Activated CD4-positive, alpha-beta T cell treated with anti-CD3 and anti-CD28 coated beads, Interleukin-2, amount 10 ng/mL, durations not matched to agents 24 days and 14 days (primary cell): ENCODE measurements around the gene TAF4B. TPM values are rescaled to one million over a fixed set of nuclear protein-coding genes. Genes with fewer than 3 reads are reported as not detected.
"Not testable (repeated sequence)": the region's sequence is repeated elsewhere in the genome, so short reads cannot be mapped to it uniquely, and the experiment has no call there.

Experiments
- DNase-seq: peaks from one replicate; pipeline ENCODE4 v3.0.0; 2022
- H3K27ac Mint-ChIP-seq: one replicate; pipeline ENCODE4 v1.8.0; 2022; ENCODE audit warnings: mild to moderate bottlenecking, mixed read lengths
- H3K27me3 Mint-ChIP-seq: one replicate; pipeline ENCODE4 v1.8.0; 2022; ENCODE audit warnings: mixed read lengths
- H3K36me3 Mint-ChIP-seq: one replicate; pipeline ENCODE4 v1.8.0; 2022; ENCODE audit warnings: low read depth, mild to moderate bottlenecking, mixed read lengths
- H3K4me1 Mint-ChIP-seq: one replicate; pipeline ENCODE4 v1.8.0; 2021; ENCODE audit warnings: mixed read lengths
- H3K4me3 Mint-ChIP-seq: one replicate; pipeline ENCODE4 v1.8.0; 2022; ENCODE audit warnings: mild to moderate bottlenecking, moderate library complexity, mixed read lengths
- H3K9me3 Mint-ChIP-seq: one replicate; pipeline ENCODE4 v1.8.0; 2021; ENCODE audit warnings: mixed read lengths
- intact Hi-C: fragments of 100-400 bp; cut with micrococcal nuclease; formaldehyde crosslinking; loops from one replicate; pipeline ENCODE4 v1.15.1; 2023
- total RNA-seq: library from RNA; stranded (reverse); gene quantifications from 2 replicates; pipeline ENCODE4 v1.2.3, GENCODE V29; 2022

TAF4B gene
- total RNA-seq, 1 donor from 2014 or later: 17.5 TPM

DNA sequence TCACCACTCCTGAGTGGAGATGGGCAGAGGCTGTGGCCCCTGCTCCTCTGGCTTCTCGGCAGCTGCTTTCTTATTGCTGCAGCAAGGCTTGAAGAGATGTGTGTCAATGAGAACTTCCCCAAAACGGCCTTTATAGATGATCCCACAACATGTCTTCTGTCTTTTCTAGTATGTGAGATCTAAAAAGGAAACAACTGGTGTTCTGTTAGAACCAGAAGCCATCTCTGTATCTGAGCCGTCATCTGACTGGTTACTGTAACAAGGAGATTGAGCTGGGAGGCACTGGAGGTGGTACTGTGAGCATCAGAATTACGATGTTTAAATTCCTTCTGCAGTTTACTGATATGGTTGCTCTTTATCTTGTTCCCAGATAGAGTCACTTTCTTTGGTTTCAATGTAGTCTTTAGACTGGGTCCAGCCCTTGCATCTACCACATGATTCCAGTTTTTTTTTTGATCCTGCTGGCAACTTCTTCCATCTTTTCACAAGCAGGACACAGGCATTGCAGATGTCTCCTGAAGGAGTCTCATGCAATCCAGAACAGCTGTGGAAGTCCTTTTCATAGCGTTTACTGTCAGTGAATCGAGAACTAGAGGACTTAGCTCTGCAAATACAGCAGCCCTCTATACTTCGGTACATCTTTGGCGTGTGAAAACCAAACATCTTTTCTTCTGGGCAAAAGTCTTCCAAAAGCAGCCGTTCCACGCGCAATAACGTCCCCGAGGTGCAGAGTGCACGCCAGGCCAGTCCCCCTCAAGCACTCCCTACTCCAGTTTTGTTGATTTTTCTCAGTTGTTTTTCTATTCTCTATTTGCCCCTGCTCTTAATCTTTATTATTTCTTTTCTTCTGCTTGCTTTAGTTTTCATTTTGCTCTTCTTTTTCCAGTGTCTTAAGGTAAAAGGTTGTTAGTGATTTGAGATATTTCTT is 29.7 kb downstream of the TAF4B start:
- Mint-ChIP-seq H3K27ac (no peak overlapping the region), H3K9me3 (no peaks in the 10 kb centered on the region)

DNA sequence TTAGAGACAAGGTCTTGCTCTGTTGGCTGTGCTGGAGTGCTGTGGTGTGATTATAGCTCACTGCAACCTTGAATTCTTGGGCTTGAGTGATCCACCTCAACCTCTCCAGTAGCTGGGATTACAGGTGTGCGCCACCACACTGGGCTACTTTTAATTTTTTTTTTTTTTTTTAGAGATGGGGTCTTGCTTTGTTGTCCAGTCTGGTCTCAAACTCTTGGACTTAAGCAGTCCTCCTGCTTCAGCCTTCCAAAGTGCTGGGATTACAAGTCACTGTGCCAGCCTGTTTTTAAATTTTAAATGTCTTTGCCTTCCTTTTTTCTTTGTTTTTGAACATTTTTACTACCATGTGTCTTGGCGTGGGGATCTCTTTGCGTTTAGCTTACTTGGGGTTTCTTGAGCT is 32.5 kb downstream of the TAF4B start:
- H3K27me3 Mint-ChIP-seq: no peaks in the 10 kb centered on the region
- H3K9me3 Mint-ChIP-seq: no peaks in the 10 kb centered on the region
- H3K36me3 Mint-ChIP-seq: peaks cover 7% of the 10 kb centered on the region
- no peak overlapping the region for H3K27ac Mint-ChIP-seq
- peaks cover 10% of the 10 kb centered on the region for H3K4me1 Mint-ChIP-seq
- no peak overlapping the region for H3K4me3 Mint-ChIP-seq
- no peak for DNase-seq
- intact Hi-C loops: no loop called here

More for the DNA sequence above, 29.7 kb downstream of the TAF4B start:
- no peak overlapping the region for H3K4me3 Mint-ChIP-seq
- no peaks in the 10 kb centered on the region for H3K27me3 Mint-ChIP-seq
- H3K36me3 Mint-ChIP-seq: peaks cover 7% of the 10 kb centered on the region
- intact Hi-C loops: no loop called here
- H3K4me1 Mint-ChIP-seq: peaks cover 12% of the 10 kb centered on the region
- no peak for DNase-seq

DNA sequence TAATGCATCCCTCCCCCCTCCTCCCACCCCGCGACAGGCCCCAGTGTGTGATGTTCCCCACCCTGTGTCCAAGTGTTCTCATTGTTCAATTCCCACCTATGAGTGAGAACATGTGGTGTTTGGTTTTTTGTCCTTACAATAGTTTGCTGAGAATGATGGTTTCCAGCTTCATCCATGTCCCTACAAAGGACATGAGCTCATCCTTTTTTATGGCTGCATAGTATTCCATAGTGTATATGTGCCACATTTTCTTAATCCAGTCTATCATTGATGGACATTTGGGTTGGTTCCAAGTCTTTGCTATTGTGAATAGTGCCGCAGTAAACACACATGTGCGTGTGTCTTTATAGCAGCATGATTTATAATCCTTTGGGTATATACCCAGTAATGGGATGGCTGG is 33.2 kb downstream of the TAF4B start:
- peaks cover 10% of the 10 kb centered on the region for H3K4me1 Mint-ChIP-seq
- H3K4me3 Mint-ChIP-seq, H3K36me3 Mint-ChIP-seq, H3K27ac Mint-ChIP-seq, DNase-seq, H3K9me3 Mint-ChIP-seq, intact Hi-C loops, H3K27me3 Mint-ChIP-seq: not testable (repeated sequence)

DNA sequence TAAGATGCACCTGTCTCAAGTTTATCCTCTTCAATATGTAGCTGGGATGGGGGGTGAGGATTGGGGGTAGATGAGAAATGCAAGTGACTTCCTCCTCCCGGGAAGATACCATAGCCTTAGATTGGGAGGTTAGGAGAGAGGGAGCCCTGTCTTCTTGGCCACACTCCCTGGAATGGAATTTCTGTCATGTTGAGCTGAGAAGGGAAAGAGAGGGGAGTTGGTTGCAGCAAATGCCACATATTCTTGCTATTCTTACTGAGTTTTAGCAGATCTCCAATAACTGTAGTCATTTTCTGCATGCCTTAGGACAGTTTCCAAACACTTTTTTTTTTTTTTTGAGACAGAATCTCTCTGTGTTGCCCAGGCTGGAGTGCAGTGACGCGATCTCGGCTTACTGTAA is 35.9 kb downstream of the TAF4B start:
- Mint-ChIP-seq H3K9me3 (no peaks in the 10 kb centered on the region), H3K27me3 (no peaks in the 10 kb centered on the region), H3K36me3 (peaks cover 7% of the 10 kb centered on the region), H3K4me3 (no peak overlapping the region), H3K27ac (no peak overlapping the region), H3K4me1 (peaks cover 1% of the 10 kb centered on the region)
- no peak for DNase-seq
- intact Hi-C loops: no loop called here

DNA sequence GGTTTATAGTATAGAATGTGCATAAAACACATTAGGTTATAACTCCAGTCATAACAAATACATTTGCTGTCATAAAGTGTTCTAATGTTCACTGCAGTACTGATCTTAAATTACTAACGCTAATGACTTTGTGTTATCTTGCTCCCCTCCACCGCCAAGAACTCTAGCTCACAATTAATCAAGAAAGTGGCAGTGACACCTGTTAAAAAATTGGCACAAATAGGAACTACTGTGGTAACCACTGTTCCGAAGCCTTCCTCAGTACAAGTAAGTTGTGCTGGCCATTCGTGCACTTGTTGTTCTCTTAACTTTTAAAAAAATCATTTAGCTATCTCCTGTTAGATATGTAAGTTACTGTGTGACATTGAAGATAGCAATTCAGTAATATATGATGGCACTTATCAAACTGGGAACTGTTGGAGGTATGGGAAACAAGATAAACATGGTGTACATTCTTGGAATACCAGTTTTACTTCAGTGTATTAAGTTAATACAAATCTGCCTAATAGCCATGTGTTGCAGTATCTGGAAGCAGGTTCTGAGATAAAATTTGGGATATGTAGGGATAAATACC is 41.2 kb downstream of the TAF4B start:
- Mint-ChIP-seq H3K9me3 (no peaks in the 10 kb centered on the region), H3K27ac (no peak overlapping the region), H3K4me3 (no peak overlapping the region), H3K27me3 (no peaks in the 10 kb centered on the region), H3K4me1 (no peaks in the 10 kb centered on the region), H3K36me3 (peaks cover 26% of the 10 kb centered on the region)
- intact Hi-C loops: loop anchor here (5.0 kb wide), 1 partner anchor 40 kb away; the partner anchor contains the start of gene TAF4B
- no peak for DNase-seq

DNA sequence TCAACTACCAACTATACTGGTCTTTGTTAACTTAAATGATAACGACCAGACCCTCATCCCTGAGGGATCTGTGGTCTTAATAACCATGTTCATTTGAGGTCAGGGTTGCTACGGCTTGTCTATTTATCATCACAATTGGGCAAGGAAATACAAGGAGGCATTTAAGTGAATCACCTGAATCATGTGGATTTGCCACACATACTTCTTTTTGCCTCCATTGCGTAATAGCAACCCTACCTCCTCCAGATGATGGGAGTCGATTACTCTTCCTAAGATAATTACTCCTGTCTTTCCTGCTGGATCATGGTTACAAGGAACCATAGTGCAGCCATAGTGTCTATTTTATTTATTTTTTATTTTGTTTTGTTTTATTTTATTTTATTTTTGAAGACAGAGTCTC is 42.2 kb downstream of the TAF4B start:
- Mint-ChIP-seq H3K4me3 (no peak overlapping the region), H3K9me3 (no peaks in the 10 kb centered on the region), H3K27me3 (no peaks in the 10 kb centered on the region), H3K36me3 (peaks cover 27% of the 10 kb centered on the region), H3K27ac (no peak overlapping the region), H3K4me1 (no peaks in the 10 kb centered on the region)
- no peak for DNase-seq
- intact Hi-C loops: loop anchor here (5.0 kb wide), 1 partner anchor 41 kb away; the partner anchor contains the start of gene TAF4B

DNA sequence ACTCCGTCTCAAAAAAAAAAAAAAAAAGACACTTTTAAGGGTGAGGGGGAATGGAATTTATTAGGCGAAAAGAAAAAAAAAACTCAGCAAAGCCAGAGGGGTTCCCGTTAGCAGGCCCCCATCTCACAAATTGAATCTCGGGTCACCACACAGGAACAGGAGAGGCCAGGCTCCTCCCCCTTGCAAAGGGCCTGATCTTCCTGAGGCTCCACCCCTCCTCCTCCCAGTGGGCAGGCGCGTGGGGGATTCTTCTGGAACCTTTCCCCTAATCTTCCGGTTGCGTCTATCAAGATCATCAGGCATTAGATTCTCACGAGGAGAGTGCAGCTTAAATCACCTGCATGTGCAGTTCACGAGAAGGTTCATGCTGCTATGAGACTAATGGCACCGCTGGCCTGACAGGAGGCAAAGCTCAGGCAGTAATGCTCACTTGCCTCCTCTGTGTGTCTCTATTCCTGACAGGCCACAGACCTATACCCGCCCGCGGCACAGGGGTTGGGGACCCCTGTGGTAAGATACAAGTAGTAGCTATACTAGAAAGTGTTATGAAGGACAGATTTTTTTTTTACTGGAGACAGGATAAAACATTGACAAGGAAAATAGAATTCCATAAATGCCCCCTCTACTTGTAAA is 45.8 kb downstream of the TAF4B start:
- intact Hi-C loops: no loop called here
- Mint-ChIP-seq H3K27me3 (no peaks in the 10 kb centered on the region), H3K9me3 (no peaks in the 10 kb centered on the region), H3K4me3 (no peak overlapping the region), H3K27ac (no peak overlapping the region), H3K4me1 (no peaks in the 10 kb centered on the region), H3K36me3 (peaks cover 31% of the 10 kb centered on the region)
- DNase-seq: no peak

DNA sequence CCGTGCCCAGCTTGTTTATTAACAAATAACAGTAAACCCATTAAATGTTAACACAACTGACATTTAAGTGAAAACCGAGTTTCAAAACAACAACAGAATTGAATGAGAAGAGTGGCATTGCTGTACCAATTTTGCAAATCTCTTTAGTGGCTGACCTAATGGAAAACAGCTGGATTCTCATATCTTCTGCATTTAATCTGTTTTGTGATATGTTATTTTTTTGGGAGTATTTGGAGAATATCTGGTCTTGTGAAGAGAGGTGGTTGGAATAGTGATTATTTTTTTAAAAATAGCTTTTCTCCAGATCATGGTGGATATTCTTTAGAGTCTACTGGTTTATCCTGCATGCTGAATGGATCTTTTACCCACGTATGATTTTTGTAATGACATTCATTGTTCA is 51.1 kb downstream of the TAF4B start:
- Mint-ChIP-seq H3K27ac (no peak overlapping the region), H3K4me1 (no peaks in the 10 kb centered on the region), H3K4me3 (no peak overlapping the region), H3K27me3 (no peaks in the 10 kb centered on the region), H3K9me3 (no peaks in the 10 kb centered on the region), H3K36me3 (peaks cover 30% of the 10 kb centered on the region)
- intact Hi-C loops: no loop called here
- DNase-seq: no peak

DNA sequence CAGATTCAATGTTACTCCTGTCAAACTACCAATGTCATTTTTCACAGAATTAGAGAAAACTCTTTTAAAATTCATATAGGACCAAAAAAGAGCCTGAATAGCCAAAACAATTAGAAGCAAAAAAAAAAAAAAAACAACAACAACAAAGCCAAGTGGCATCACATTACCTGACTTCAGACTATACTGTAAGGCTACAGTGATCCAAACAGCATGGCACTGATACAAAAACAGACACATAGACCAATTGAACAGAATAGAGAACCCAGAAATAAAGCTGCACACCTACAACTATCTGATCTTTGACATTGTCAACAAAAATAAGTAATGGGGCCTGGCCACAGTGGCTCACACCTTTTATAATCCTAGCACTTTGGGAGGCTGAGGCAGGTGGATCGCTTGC is 53.2 kb downstream of the TAF4B start:
- Mint-ChIP-seq H3K9me3 (no peaks in the 10 kb centered on the region), H3K4me1 (no peaks in the 10 kb centered on the region), H3K27ac (no peak overlapping the region), H3K36me3 (peaks cover 44% of the 10 kb centered on the region), H3K27me3 (no peaks in the 10 kb centered on the region), H3K4me3 (no peak overlapping the region)
- intact Hi-C loops: no loop called here
- no peak for DNase-seq

DNA sequence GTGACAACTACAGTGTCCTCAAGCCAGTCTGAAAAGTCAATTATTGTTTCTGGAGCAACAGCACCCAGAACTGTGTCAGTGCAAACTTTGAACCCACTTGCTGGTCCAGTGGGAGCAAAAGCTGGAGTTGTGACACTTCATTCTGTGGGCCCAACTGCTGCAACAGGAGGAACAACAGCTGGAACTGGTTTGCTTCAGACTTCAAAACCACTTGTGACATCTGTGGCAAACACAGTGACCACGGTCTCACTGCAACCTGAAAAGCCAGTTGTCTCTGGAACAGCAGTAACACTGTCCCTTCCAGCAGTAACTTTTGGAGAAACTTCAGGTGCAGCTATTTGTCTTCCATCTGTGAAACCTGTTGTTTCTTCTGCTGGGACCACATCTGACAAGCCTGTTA is 59.8 kb downstream of the TAF4B start:
- H3K36me3 Mint-ChIP-seq: peaks cover 36% of the 10 kb centered on the region
- no peak overlapping the region for H3K4me3 Mint-ChIP-seq
- DNase-seq: no peak
- no peak overlapping the region for H3K27ac Mint-ChIP-seq
- H3K27me3 Mint-ChIP-seq: no peaks in the 10 kb centered on the region
- no peaks in the 10 kb centered on the region for H3K9me3 Mint-ChIP-seq
- intact Hi-C loops: no loop called here
- H3K4me1 Mint-ChIP-seq: peaks cover 2% of the 10 kb centered on the region

DNA sequence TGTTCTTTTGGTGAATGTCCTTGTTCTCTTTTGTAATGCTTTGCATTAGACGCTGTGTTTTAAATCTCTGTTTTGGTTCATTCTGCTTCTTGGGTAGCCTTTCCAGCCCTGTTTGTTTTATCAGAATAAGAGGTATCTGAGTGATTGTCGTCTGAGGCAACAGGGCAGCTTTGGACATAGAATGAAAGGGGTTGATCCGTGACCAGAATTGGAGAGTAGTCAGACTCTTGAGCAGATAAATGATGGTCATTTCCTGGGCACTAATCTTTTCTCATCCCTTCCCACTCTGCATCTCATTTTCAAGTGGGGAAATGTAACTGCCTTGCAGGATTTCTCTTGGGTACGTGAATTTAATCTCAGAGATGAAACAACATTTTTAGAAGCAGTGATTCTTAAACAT is 61.4 kb downstream of the TAF4B start:
- intact Hi-C loops: no loop called here
- Mint-ChIP-seq H3K27ac (no peak overlapping the region), H3K36me3 (peaks cover 42% of the 10 kb centered on the region), H3K4me1 (peaks cover 2% of the 10 kb centered on the region), H3K4me3 (no peak overlapping the region), H3K9me3 (no peaks in the 10 kb centered on the region), H3K27me3 (no peaks in the 10 kb centered on the region)
- no peak for DNase-seq

DNA sequence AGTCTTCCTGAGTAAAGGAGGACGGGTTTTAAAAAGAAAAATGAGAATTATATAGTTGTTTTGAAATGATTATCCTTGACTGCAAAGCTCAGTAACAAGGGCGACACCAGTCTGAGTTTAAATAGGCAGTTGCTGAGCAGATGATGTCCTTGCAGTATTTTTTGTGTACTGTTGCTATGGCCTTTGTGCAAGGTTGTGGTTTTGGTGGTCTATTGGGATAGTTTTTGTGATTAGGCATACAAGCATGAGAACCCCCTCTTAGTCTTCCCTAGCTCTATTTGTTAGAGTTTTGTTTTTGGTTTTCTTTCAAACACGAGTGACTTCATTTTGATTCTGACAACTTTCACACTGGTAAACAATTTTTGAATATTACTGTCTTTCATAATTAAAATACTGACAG is 64.1 kb downstream of the TAF4B start:
- H3K9me3 Mint-ChIP-seq: no peaks in the 10 kb centered on the region
- DNase-seq: no peak
- no peaks in the 10 kb centered on the region for H3K27me3 Mint-ChIP-seq
- intact Hi-C loops: no loop called here
- H3K4me3 Mint-ChIP-seq: no peak overlapping the region
- peaks cover 32% of the 10 kb centered on the region for H3K36me3 Mint-ChIP-seq
- H3K27ac Mint-ChIP-seq: no peak overlapping the region
- H3K4me1 Mint-ChIP-seq: peaks cover 2% of the 10 kb centered on the region

DNA sequence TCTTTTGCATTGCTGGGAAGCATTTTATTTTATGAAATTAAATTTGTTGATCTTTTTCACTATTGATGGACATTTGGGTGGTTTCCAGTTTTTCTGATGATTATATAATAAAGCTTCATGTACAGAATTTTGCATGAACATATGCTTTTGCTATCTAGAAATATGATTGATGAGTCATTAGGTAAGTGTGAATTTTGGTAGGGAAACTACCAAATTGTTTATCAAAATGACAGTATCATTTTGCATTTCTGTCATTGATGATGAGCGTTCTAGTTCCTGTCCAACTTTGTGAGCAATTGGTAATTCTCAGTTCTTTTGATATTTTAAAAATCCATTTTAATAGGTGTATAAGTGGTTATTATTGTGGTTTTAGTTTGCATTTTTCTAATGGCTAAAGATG is 67.7 kb downstream of the TAF4B start:
- Mint-ChIP-seq H3K27me3 (no peaks in the 10 kb centered on the region), H3K4me1 (peaks cover 2% of the 10 kb centered on the region), H3K36me3 (peaks cover 26% of the 10 kb centered on the region), H3K27ac (no peak overlapping the region), H3K4me3 (no peak overlapping the region), H3K9me3 (no peaks in the 10 kb centered on the region)
- DNase-seq: no peak
- intact Hi-C loops: no loop called here

DNA sequence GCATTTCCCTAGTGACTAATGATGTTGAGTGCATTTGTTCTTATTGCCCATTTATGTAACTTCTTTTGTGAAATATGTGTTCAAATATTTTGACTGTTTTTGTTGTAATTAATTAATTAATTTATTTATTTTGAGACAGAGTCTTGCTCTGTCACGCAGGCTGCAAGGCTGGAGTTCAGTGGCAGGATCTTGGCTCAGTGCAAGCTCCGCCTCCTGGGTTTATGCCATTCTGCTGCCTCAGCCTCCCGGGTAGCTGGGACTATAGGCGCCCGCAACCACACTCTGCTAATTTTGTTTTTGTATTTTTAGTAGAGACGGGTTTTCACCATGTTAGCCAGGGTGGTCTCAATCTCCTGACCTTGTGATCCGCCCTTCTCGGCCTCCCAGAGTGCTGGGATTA is 71.9 kb downstream of the TAF4B start:
- Mint-ChIP-seq H3K27ac (no peak overlapping the region), H3K27me3 (no peaks in the 10 kb centered on the region), H3K4me3 (no peak overlapping the region), H3K36me3 (peaks cover 18% of the 10 kb centered on the region), H3K4me1 (no peaks in the 10 kb centered on the region), H3K9me3 (no peaks in the 10 kb centered on the region)
- no peak for DNase-seq
- intact Hi-C loops: no loop called here
